ENCODE results near the gene XRCC6. TPM values are rescaled to one million over a fixed set of nuclear protein-coding genes. Genes with fewer than 3 reads are reported as not detected.

The XRCC6 gene
- total and polyA plus RNA-seq, 2 of the 13 experiments (the other 11 are each of a cell fraction or from before 2014, with no cell fraction given) = 124 to 625 TPM

DNA sequence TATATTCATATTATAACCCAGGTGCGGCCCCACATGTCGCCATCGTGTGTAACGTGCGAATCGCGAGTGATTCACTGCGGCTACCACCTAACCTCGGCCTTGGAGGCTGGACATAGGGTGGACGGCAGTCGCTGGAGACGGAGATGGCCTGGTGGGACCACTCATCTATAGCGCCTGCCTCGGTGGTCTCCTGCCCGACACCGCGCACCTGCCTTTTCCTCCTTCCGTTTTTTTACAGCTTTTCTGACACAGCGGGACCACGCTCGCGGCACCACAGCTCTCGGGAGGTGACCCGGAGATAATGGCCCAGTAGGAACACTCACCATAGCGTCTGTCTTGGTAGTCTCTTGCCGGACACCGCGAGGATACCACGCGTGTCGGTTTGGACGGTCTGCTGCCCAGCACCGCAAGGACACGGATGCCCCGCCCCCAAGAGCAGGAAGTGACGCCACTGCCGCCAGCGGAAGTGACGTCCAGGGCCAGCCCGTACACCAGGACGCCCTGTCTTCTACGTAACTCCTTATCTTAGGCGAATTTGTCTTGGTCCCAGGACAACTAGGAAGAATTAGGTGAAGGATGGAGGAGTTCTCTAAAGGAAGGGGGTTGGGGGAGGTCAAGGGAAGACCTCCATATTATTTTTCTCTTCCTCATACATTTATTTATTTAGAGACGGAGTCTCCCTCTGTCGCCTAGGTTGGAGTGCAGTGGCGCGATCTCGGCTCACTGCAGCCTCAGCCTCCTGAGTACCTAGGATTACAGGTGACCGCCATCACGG is 61.1 kb downstream of the XRCC6 start (continued):
- TF ChIP-seq MAZ (IDR thresholded peaks at IDR 0.05; ENCODE audit: borderline replicate concordance, low read depth, low read length) (no peak), MAZ (CRISPR knock-in tag; IDR thresholded peaks at IDR 0.05; ENCODE audit: low read depth) (peak; percentile 46), IRF2 (CRISPR knock-in tag; IDR thresholded peaks at IDR 0.05) (peak; percentile 78), SALL2 (CRISPR knock-in tag; IDR thresholded peaks at IDR 0.05) (peak; percentile 76; the same call in 1 of the 2 replicates), HNF4A (CRISPR knock-in tag; IDR thresholded peaks at IDR 0.05) (no peak; the same call in 1 of the 2 replicates), ZNF556 (CRISPR knock-in tag; IDR thresholded peaks at IDR 0.05; ENCODE audit: borderline replicate concordance) (0 out of 2 replicates have a peak, but pooled peaks have one; percentile 22), ZNF138 (CRISPR knock-in tag; IDR thresholded peaks at IDR 0.05; ENCODE audit: low read depth) (no peak), BRCA1 (CRISPR knock-in tag; IDR thresholded peaks at IDR 0.05) (no peak), NFATC3 (CRISPR knock-in tag; IDR thresholded peaks at IDR 0.05) (no peak), ZNF264 (CRISPR knock-in tag; IDR thresholded peaks at IDR 0.05) (peak; percentile 71; the same call in 1 of the 2 replicates), MAF1 (CRISPR knock-in tag; IDR thresholded peaks at IDR 0.05; ENCODE audit: borderline replicate concordance) (no peak; the same call in 1 of the 2 replicates), PHF20 (CRISPR knock-in tag; IDR thresholded peaks at IDR 0.05) (peak; percentile 74), ZZZ3 (CRISPR knock-in tag; IDR thresholded peaks at IDR 0.05; ENCODE audit: borderline replicate concordance) (peak; percentile 47; the same call in 1 of the 2 replicates), ZNF557 (CRISPR knock-in tag; IDR thresholded peaks at IDR 0.05) (no peak), FOXC1 (CRISPR knock-in tag; IDR thresholded peaks at IDR 0.05; ENCODE audit: borderline replicate concordance) (no peak), ZNF24 (IDR thresholded peaks at IDR 0.05) (no peak), CHD2 (IDR thresholded peaks at IDR 0.05; ENCODE audit: low read depth, low read length) (no peak)
- TF ChIP-seq, protein P1, sequence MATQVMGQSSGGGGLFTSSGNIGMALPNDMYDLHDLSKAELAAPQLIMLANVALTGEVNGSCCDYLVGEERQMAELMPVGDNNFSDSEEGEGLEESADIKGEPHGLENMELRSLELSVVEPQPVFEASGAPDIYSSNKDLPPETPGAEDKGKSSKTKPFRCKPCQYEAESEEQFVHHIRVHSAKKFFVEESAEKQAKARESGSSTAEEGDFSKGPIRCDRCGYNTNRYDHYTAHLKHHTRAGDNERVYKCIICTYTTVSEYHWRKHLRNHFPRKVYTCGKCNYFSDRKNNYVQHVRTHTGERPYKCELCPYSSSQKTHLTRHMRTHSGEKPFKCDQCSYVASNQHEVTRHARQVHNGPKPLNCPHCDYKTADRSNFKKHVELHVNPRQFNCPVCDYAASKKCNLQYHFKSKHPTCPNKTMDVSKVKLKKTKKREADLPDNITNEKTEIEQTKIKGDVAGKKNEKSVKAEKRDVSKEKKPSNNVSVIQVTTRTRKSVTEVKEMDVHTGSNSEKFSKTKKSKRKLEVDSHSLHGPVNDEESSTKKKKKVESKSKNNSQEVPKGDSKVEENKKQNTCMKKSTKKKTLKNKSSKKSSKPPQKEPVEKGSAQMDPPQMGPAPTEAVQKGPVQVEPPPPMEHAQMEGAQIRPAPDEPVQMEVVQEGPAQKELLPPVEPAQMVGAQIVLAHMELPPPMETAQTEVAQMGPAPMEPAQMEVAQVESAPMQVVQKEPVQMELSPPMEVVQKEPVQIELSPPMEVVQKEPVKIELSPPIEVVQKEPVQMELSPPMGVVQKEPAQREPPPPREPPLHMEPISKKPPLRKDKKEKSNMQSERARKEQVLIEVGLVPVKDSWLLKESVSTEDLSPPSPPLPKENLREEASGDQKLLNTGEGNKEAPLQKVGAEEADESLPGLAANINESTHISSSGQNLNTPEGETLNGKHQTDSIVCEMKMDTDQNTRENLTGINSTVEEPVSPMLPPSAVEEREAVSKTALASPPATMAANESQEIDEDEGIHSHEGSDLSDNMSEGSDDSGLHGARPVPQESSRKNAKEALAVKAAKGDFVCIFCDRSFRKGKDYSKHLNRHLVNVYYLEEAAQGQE (IDR thresholded peaks at IDR 0.05; ENCODE audit: borderline replicate concordance in 1 of 2, low read depth in 1 of 2, low read length in 2 of 2) = no peak
- TF ChIP-seq, protein P2, sequence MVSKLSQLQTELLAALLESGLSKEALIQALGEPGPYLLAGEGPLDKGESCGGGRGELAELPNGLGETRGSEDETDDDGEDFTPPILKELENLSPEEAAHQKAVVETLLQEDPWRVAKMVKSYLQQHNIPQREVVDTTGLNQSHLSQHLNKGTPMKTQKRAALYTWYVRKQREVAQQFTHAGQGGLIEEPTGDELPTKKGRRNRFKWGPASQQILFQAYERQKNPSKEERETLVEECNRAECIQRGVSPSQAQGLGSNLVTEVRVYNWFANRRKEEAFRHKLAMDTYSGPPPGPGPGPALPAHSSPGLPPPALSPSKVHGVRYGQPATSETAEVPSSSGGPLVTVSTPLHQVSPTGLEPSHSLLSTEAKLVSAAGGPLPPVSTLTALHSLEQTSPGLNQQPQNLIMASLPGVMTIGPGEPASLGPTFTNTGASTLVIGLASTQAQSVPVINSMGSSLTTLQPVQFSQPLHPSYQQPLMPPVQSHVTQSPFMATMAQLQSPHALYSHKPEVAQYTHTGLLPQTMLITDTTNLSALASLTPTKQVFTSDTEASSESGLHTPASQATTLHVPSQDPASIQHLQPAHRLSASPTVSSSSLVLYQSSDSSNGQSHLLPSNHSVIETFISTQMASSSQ (IDR thresholded peaks at IDR 0.05; ENCODE audit: low read depth) = no peak
- TF ChIP-seq, protein P2 (CRISPR knock-in tag; IDR thresholded peaks at IDR 0.05; ENCODE audit: borderline replicate concordance) = peak; percentile 58
- TF ChIP-seq, protein P3, sequence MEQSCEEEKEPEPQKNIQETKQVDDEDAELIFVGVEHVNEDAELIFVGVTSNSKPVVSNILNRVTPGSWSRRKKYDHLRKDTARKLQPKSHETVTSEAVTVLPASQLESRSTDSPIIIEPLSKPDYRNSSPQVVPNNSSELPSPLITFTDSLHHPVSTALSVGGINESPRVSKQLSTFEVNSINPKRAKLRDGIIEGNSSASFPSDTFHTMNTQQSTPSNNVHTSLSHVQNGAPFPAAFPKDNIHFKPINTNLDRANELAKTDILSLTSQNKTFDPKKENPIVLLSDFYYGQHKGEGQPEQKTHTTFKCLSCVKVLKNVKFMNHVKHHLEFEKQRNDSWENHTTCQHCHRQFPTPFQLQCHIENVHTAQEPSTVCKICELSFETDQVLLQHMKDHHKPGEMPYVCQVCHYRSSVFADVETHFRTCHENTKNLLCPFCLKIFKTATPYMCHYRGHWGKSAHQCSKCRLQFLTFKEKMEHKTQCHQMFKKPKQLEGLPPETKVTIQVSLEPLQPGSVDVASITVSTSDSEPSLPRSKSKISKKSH (CRISPR knock-in tag; IDR thresholded peaks at IDR 0.05; ENCODE audit: borderline replicate concordance) = no peak
